Neural crest cell (in vitro differentiated cells): ENCODE measurements around the gene ARHGAP40. TPM values are rescaled to one million over a fixed set of nuclear protein-coding genes. Genes with fewer than 3 reads are reported as not detected.

ENCODE experiments used
- DNase-seq: peaks from one replicate; pipeline ENCODE4 v3.0.0; 2021; ENCODE audit warnings: low read depth, mixed read lengths, low spot score
- H3K27ac Mint-ChIP-seq: one replicate; pipeline ENCODE4 v1.8.0; 2021; ENCODE audit warnings: mild to moderate bottlenecking, mixed read lengths; ENCODE audit not compliant: unreplicated experiment
- H3K27me3 Mint-ChIP-seq: 2 replicates; pipeline ENCODE4 v1.8.0; 2021; ENCODE audit warnings: low read depth, mild to moderate bottlenecking, mixed read lengths
- H3K36me3 Mint-ChIP-seq: 2 replicates; pipeline ENCODE4 v1.8.0; 2021; ENCODE audit warnings: low read depth, mild to moderate bottlenecking, mixed read lengths
- H3K4me1 Mint-ChIP-seq: 2 replicates; pipeline ENCODE4 v1.8.0; 2021; ENCODE audit warnings: mixed read lengths
- H3K4me3 Mint-ChIP-seq: one replicate; pipeline ENCODE4 v1.8.0; 2021; ENCODE audit warnings: mild to moderate bottlenecking, mixed read lengths
- H3K9me3 Mint-ChIP-seq: 2 replicates; pipeline ENCODE4 v1.8.0; 2021; ENCODE audit warnings: mixed read lengths
- CTCF ChIP-seq: fragments of 200-600 bp; sonication (generic); conservative IDR thresholded peaks from 2 replicates; pipeline ENCODE4 v1.5.0; 2021; ENCODE audit warnings: antibody characterized with exemption, mild to moderate bottlenecking
- total RNA-seq: library from RNA; stranded (reverse); gene quantifications from 2 replicates; pipeline ENCODE4 v1.2.1, GENCODE V29; 2021

Gene ARHGAP40
- total RNA-seq, 1 donor from 2014 or later, result not detected

GRCh38 chr20:38629979-38630378 is 28.4 kb downstream of the ARHGAP40 start:
- no peak for DNase-seq
- Mint-ChIP-seq H3K4me1 (no peaks in the 10 kb centered on the region), H3K9me3 (no peaks in the 10 kb centered on the region), H3K4me3 (no peak overlapping the region), H3K27ac (no peak overlapping the region), H3K27me3 (peaks cover 2% of the 10 kb centered on the region), H3K36me3 (no peaks in the 10 kb centered on the region)
- no peak for TF ChIP-seq CTCF

DNA sequence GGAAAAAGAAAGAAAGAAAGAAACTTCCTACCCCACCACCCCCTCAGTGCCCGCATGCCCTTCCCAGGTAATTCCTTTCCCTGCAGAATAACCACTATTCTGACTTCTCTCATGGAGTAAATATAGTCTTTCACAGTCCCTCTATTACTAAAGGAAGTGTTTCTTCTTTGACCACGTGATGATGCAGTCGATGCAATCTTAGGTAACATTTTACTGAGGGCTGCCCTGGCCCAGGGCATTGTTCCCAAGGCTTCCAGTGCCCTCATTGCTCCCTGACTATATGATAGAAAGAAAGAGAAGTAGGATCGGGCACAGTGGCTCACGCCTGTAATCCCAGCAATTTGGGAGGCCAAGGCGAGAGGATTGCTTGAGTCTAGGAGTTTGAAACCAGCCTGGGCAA is 29.1 kb downstream of the ARHGAP40 start:
- H3K27ac Mint-ChIP-seq, result no peak overlapping the region
- no peaks in the 10 kb centered on the region for H3K36me3 Mint-ChIP-seq
- H3K4me1 Mint-ChIP-seq, result no peaks in the 10 kb centered on the region
- H3K9me3 Mint-ChIP-seq, result no peaks in the 10 kb centered on the region
- no peak overlapping the region for H3K4me3 Mint-ChIP-seq
- no peak for DNase-seq
- peaks cover 3% of the 10 kb centered on the region for H3K27me3 Mint-ChIP-seq
- TF ChIP-seq CTCF, result no peak

DNA sequence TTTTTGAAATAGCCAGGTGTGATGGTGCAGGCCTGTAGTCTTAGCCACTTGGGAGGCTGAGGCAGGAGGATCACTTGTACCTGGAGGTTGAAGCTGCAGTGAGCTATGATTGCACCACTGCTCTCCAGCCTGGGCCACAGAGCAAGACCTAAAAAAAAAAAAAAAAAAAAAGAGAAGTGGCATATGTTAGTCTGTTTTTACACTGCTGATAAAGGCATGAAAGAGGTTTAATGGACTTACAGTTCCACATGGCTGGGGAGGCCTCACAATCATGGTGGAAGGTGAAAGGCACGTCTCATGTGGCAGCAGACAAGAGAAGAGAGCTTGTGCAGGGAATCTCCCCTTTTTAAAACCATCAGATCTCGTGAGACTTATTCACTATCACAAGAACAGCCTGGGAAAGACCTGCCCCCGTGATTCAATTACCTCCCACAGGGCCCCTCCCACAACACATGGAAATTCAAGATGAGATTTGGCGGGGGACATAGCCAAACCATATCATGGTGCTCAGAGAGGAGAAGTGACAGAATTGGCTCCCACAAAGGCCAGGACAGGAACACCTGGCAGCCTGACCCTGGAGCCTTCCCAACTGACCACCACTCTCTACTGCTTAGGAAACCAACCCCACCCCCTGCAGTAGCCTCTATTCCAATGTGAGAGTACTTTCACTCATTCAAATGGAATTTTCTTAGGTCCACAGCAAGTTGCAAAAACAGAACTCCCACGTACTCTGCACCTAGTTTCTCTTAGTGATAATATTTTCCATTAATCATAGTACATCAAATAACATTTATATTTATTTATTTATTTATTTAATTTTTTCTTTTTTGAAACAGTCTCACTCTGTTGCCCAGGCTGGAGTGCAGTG is 29.8 kb downstream of the ARHGAP40 start:
- Mint-ChIP-seq H3K4me1 (no peaks in the 10 kb centered on the region), H3K36me3 (no peaks in the 10 kb centered on the region), H3K27me3 (peaks cover 5% of the 10 kb centered on the region), H3K4me3 (no peak overlapping the region), H3K9me3 (no peaks in the 10 kb centered on the region), H3K27ac (no peak overlapping the region)
- TF ChIP-seq CTCF, result no peak
- DNase-seq, result no peak

- no peaks in the 10 kb centered on the region for H3K36me3 Mint-ChIP-seq
- H3K9me3 Mint-ChIP-seq, result no peaks in the 10 kb centered on the region
- H3K4me3 Mint-ChIP-seq, result no peak overlapping the region
- H3K27me3 Mint-ChIP-seq, result peaks cover 5% of the 10 kb centered on the region
- TF ChIP-seq CTCF, result peak; percentile 86
- peak overlapping the region; percentile 37 for H3K27ac Mint-ChIP-seq
- DNase-seq, result peak; percentile 82
- no peaks in the 10 kb centered on the region for H3K4me1 Mint-ChIP-seq
Observed at GRCh38 chr20:38633577-38634093, 32.0 kb downstream of the ARHGAP40 start.

GRCh38 chr20:38635721-38636288 is 34.2 kb downstream of the ARHGAP40 start:
- Mint-ChIP-seq H3K36me3 (no peaks in the 10 kb centered on the region), H3K27me3 (peaks cover 3% of the 10 kb centered on the region), H3K9me3 (no peaks in the 10 kb centered on the region), H3K4me3 (no peak overlapping the region), H3K27ac (no peak overlapping the region), H3K4me1 (peaks cover 9% of the 10 kb centered on the region)
- TF ChIP-seq CTCF, result no peak
- no peak for DNase-seq
